Loucy (cell line): Measurements from ENCODE around the gene IP6K3.

Source experiments
- H2AFZ ChIP-seq: fragments of 200-600 bp; sonication (generic); 2 replicates; pipeline ENCODE4 v1.6.0; 2016; ENCODE audit warnings: antibody characterized with exemption, mild to moderate bottlenecking, low read length, moderate library complexity
- H3F3A ChIP-seq: fragments of 200-600 bp; 2 replicates; pipeline ENCODE4 v1.6.0; 2016; ENCODE audit warnings: antibody characterized with exemption, low read depth, mild to moderate bottlenecking
- H3K27me3 ChIP-seq: fragments of 200-600 bp; sonication (generic); 2 replicates; pipeline ENCODE4 v1.6.1; 2014; ENCODE audit warnings: low read length, mild to moderate bottlenecking; ENCODE audit not compliant: insufficient read depth, poor library complexity, severe bottlenecking
- H3K36me3 ChIP-seq: fragments of 200-600 bp; sonication (generic); 2 replicates; pipeline ENCODE4 v1.6.1; 2016; ENCODE audit warnings: low read length; ENCODE audit not compliant: insufficient read depth
- H3K4me1 ChIP-seq: fragments of 200-600 bp; sonication (generic); 2 replicates; pipeline ENCODE4 v1.5.1; 2014; ENCODE audit warnings: low read length, mild to moderate bottlenecking; ENCODE audit not compliant: insufficient read depth, poor library complexity, severe bottlenecking
- H3K4me2 ChIP-seq: fragments of 200-600 bp; sonication (generic); 2 replicates; pipeline ENCODE4 v1.6.0; 2014; ENCODE audit warnings: antibody characterized with exemption, low read length, low read depth, mild to moderate bottlenecking; ENCODE audit not compliant: poor library complexity, severe bottlenecking
- H3K4me3 ChIP-seq: fragments of 200-600 bp; sonication (generic); 2 replicates; pipeline ENCODE4 v1.5.1; 2014; ENCODE audit warnings: low read length, mild to moderate bottlenecking, mixed read lengths; ENCODE audit not compliant: poor library complexity, severe bottlenecking
- H3K79me2 ChIP-seq: fragments of 200-600 bp; sonication (generic); 2 replicates; pipeline ENCODE4 v1.6.1; 2014; ENCODE audit warnings: low read length; ENCODE audit not compliant: insufficient read depth
- H3K9ac ChIP-seq: fragments of 200-600 bp; sonication (generic); 2 replicates; pipeline ENCODE4 v1.6.0; 2014; ENCODE audit warnings: mild to moderate bottlenecking, low read depth, low read length, moderate library complexity; ENCODE audit not compliant: poor library complexity, severe bottlenecking
- H3K9me2 ChIP-seq: fragments of 200-600 bp; sonication (generic); replicated peaks from 2 replicates; pipeline ENCODE4 v1.6.1; 2016; ENCODE audit warnings: low read depth, low read length, mixed read lengths
- H3K9me3 ChIP-seq: fragments of 200-600 bp; sonication (generic); 2 replicates; pipeline ENCODE4 v1.6.1; 2014; ENCODE audit warnings: mild to moderate bottlenecking, antibody characterized with exemption, low read length, low read depth; ENCODE audit not compliant: insufficient read depth
- H4K20me1 ChIP-seq: fragments of 200-600 bp; sonication (generic); 2 replicates; pipeline ENCODE4 v1.6.0; 2014; ENCODE audit warnings: antibody characterized with exemption, low read length, mild to moderate bottlenecking; ENCODE audit not compliant: insufficient read depth, poor library complexity, severe bottlenecking
- EZH2phosphoT487 ChIP-seq: fragments of 200-600 bp; IDR thresholded peaks from 2 replicates; pipeline ENCODE4 v1.6.1; 2018; ENCODE audit warnings: antibody characterized with exemption, mild to moderate bottlenecking, moderate library complexity, borderline replicate concordance
- TF ChIP-seq, protein P1 (sequence below): fragments of 200-600 bp; sonication (generic); conservative IDR thresholded peaks from 2 replicates; pipeline ENCODE4 v1.5.1; 2014; ENCODE audit warnings: mild to moderate bottlenecking, antibody characterized with exemption, low read length

Gene IP6K3

DNA sequence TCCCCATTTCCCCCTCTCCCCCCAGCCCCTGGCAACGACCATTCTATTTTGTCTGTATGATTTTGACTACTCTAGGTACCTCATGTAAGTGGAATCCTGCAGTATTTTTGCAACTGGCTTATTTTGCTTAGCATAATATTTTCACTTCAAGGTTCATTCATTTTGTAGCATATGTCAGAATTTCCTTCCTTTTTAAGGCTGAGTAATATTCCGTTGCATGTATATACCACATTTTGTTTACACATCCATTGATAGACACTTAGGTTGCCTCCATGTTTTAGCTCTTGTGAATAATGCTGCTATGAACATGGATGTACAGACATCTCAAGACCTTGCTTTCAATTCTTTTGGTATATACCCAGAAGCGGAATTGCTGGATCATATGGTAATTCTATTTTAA lies 33.8 kb downstream of the IP6K3 start:
- Histone ChIP-seq H3K9ac (no peak overlapping the region), H3K4me3 (no peak overlapping the region), H3K9me2 (no peaks in the 10 kb centered on the region), H2AFZ (no peak overlapping the region), H3K4me1 (peaks cover 34% of the 10 kb centered on the region), H3F3A (no peaks in the 10 kb centered on the region), H3K36me3 (no peaks in the 10 kb centered on the region), H3K9me3 (no peaks in the 10 kb centered on the region), H3K4me2 (no peak overlapping the region), H3K79me2 (peaks cover 23% of the 10 kb centered on the region), H3K27me3 (no peaks in the 10 kb centered on the region), H4K20me1 (peaks cover 4% of the 10 kb centered on the region)
- TF ChIP-seq, protein P1, sequence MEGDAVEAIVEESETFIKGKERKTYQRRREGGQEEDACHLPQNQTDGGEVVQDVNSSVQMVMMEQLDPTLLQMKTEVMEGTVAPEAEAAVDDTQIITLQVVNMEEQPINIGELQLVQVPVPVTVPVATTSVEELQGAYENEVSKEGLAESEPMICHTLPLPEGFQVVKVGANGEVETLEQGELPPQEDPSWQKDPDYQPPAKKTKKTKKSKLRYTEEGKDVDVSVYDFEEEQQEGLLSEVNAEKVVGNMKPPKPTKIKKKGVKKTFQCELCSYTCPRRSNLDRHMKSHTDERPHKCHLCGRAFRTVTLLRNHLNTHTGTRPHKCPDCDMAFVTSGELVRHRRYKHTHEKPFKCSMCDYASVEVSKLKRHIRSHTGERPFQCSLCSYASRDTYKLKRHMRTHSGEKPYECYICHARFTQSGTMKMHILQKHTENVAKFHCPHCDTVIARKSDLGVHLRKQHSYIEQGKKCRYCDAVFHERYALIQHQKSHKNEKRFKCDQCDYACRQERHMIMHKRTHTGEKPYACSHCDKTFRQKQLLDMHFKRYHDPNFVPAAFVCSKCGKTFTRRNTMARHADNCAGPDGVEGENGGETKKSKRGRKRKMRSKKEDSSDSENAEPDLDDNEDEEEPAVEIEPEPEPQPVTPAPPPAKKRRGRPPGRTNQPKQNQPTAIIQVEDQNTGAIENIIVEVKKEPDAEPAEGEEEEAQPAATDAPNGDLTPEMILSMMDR, result no peak
- no peak for TF ChIP-seq EZH2phosphoT487

DNA sequence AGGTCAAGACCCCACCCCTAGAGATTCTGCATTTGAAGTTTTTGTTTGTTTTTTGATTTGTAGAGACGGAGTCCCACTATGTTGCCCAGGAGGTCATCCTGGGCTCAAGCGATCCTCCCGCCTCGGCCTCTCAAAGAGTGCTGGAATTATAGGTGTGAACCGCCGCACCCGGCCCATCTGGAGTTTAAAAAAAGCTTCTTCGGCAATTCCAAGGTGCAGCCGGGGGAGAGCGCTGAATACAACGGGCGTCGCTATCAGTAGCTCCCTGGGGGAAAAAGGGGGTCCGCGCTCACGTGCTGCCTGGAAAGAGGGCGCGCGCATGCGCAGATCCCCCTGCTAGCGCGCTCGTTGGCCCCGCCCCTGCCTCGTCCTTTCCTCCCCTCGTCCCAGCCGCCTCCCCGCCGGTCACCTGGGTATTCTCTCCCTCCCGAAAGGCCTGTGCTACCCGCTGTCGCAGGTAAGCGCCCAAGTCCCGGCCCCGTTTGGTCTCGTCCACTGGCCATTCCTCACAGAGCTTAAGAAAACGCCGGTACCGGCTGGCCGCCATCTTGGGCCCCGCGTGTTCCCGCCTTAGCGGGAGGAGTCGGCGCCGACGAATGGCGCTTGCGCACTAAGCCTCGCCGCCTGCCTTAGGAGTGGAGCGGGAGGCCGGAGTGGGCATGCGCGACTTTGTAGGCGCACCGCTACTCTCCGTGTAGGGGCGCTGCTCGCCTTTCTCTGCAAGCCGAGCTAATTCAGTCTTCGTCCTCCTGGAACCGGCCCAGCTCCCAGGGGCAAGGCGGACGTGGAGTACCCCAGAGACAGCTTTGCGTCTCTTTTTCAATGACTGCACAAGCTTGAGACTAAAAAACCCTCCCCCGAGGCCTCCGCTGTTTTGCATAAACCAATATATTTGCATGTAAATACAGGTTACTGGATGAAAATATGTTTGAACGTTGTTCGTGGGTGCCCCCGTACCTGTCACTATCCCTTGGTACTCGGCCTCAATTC lies 35.3 kb downstream of the IP6K3 start, which contains the start of gene UQCC2:
Gene UQCC2 (minus strand): TSS at position 561 of the 990 bp plus-strand sequence. CDS start 14 bp downstream, at position 547.
- H3K79me2 ChIP-seq, result peaks cover 23% of the 10 kb centered on the region
- peak within 1 kb of the TSS; percentile 82 for H3K4me3 ChIP-seq
- H2AFZ ChIP-seq, result peak within 1 kb of the TSS; percentile 93
- TF ChIP-seq EZH2phosphoT487, result no peak
- TF ChIP-seq, protein P1, result peak; percentile 65
- H4K20me1 ChIP-seq, result peaks cover 4% of the 10 kb centered on the region
- H3K9me2 ChIP-seq, result no peaks in the 10 kb centered on the region
- H3F3A ChIP-seq, result no peaks in the 10 kb centered on the region
- H3K4me2 ChIP-seq, result peak within 1 kb of the TSS; percentile 92
- H3K36me3 ChIP-seq, result no peaks in the 10 kb centered on the region
- H3K4me1 ChIP-seq, result peaks cover 35% of the 10 kb centered on the region
- no peaks in the 10 kb centered on the region for H3K9me3 ChIP-seq
- H3K9ac ChIP-seq, result peak within 1 kb of the TSS; percentile 84
- H3K27me3 ChIP-seq, result no peaks in the 10 kb centered on the region

DNA sequence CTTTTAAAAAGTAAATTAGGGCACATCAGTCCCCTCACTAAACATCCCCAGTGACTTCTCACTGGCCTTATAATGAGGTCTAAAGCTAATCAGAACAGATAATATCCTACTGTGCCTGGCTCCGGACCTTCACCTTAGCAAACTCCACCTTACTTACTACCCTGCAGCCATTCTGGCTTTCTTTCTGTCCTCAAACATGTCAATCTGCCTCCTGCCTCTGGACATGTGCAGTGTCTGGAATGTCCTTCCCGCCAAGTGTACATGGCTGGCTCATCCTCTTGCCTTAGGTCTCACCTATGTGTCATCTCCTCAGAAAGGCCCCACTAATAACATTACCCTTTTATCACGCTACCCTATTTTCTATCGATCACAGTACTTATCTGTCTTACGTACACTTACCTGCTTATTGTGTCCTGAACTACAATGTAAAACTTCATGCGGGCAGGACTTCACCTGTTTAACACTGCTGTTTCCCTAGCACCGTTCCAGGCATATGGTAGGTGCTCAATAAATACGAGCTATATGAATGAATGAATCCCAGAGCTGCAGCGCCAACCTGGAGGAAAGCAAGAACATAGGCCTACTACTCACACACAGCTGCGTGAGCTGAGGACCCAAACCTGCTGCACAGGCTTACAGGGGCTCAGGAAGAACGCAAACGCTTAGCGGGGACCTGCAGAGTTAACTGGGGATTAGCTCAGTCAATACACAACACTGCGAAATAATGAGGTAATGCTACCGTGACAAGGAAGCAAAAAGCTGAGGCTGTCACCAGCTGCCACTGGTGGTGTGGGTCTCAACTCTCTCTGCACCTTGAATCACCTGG lies 36.2 kb downstream of the IP6K3 start:
- Histone ChIP-seq H3F3A (no peaks in the 10 kb centered on the region), H3K4me1 (peaks cover 35% of the 10 kb centered on the region), H3K27me3 (no peaks in the 10 kb centered on the region), H3K79me2 (peaks cover 23% of the 10 kb centered on the region), H4K20me1 (peaks cover 4% of the 10 kb centered on the region), H3K4me2 (peak overlapping the region; percentile 92), H3K9me2 (no peaks in the 10 kb centered on the region), H3K9me3 (no peaks in the 10 kb centered on the region), H3K4me3 (peak overlapping the region; percentile 82), H2AFZ (peak overlapping the region; percentile 93; the same call in 1 of the 2 replicates), H3K36me3 (no peaks in the 10 kb centered on the region), H3K9ac (peak overlapping the region; percentile 84)
- TF ChIP-seq, protein P1, result no peak
- no peak for TF ChIP-seq EZH2phosphoT487
